Testis (tissue), 3 donors: Measurements from ENCODE around the gene RFC5. TPM values are rescaled to one million over a fixed set of nuclear protein-coding genes. Genes with fewer than 3 reads are reported as not detected.

Experiments used
- DNase-seq: peaks from one replicate; pipeline ENCODE4 v3.0.0-alpha.2; 2019
- H3K27ac ChIP-seq, 2 donors: fragments of 200-600 bp; sonication (generic); one replicate each; pipeline ENCODE4 v1.5.1; 2019
- H3K27me3 ChIP-seq: fragments of 200-600 bp; sonication (generic); one replicate; pipeline ENCODE4 v1.5.1; 2019
- H3K36me3 ChIP-seq: fragments of 200-600 bp; sonication (generic); one replicate; pipeline ENCODE4 v1.5.1; 2017; ENCODE audit warnings: low read depth; ENCODE audit errors: missing control alignments
- H3K4me1 ChIP-seq: fragments of 200-600 bp; sonication (generic); one replicate; pipeline ENCODE4 v1.5.1; 2019
- H3K4me3 ChIP-seq, 2 donors: fragments of 200-600 bp; sonication (generic); one replicate each; pipeline ENCODE4 v1.5.1; 2017 to 2019
- H3K9me3 ChIP-seq: fragments of 200-600 bp; sonication (generic); one replicate; pipeline ENCODE4 v1.5.1; 2017
- CTCF ChIP-seq, 3 experiments: fragments of 450-650 bp in 2 of 3; fragments of 200-600 bp in 1 of 3; sonication (generic) in 1 of 3; IDR thresholded peaks; one replicate each; pipeline ENCODE4 v1.5.1; 2016 to 2019; ENCODE audit warnings: antibody characterized with exemption in 3 of 3, mild to moderate bottlenecking in 2 of 3, moderate library complexity in 1 of 3
- POLR2A ChIP-seq: fragments of 450-650 bp; IDR thresholded peaks from one replicate; pipeline ENCODE4 v1.6.1; 2017; ENCODE audit warnings: antibody characterized with exemption, mild to moderate bottlenecking, moderate library complexity
- WGBS, 2 donors: methylation state at CpG; one replicate each; pipeline ENCODE4 v1.1.5; 2018; 5-methylcytosine and 5-hydroxymethylcytosine counted together
- intact Hi-C: fragments of 100-400 bp; cut with DNase I; formaldehyde crosslinking; loops from one replicate; pipeline ENCODE4 v1.15.1; 2023; ENCODE audit warnings: low total_unique reads
- polyA plus RNA-seq: library from polyadenylated mRNA; stranded (reverse); fragments of 350-450 nt; fragmentation: Illumina TruSeq; extraction: RNeasy Lipid Tissue Mini Kit (QIAGEN cat#74804); gene quantifications from one replicate; pipeline ENCODE4 v1.2.3, GENCODE V29; 2014; ENCODE audit warnings: low read depth, low replicate concordance; ENCODE audit not compliant: insufficient read depth
- total RNA-seq, 2 donors: library from RNA; depleted of rRNA; stranded (reverse); fragments of >200 nt; gene quantifications; one replicate each; pipeline ENCODE4 v1.2.3, GENCODE V29; 2016

RFC5 gene
- total and polyA plus RNA-seq, 3 donors from 2014 or later = 20.0 to 23.0 (median 20.9) TPM

DNA sequence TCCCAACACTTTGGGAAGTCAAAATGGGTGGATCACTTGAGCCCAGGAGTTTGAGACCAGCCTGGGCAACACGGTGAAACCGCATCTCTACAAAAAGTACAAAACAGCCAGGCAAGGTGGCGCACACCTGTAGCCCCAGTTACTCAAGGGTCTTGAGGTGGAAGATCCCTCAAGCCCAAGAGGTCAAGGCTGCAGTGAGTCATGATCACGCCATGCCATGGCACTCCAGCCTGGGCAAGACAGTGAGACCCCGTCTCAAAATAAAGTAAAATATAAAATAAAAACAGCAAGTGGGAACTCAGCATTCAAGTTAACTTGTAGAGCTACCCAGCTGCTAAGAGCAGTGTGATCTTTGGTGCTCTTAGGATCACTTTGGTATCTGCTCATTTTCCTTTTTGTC lies 12.7 kb downstream of the RFC5 start:
- no peaks in the 10 kb centered on the region for H3K36me3 ChIP-seq
- no peaks in the 10 kb centered on the region for H3K27me3 ChIP-seq
- H3K4me1 ChIP-seq = no peaks in the 10 kb centered on the region
- no peak for TF ChIP-seq CTCF (IDR thresholded peaks at IDR 0.05)
- no peak for TF ChIP-seq POLR2A
- H3K9me3 ChIP-seq = no peaks in the 10 kb centered on the region
- intact Hi-C loops = no loop called here
- H3K4me3 ChIP-seq = no peak overlapping the region
- no peak overlapping the region for H3K27ac ChIP-seq
- DNase-seq = no peak
- WGBS, 2 donors = 95 to 96% methylated on average over 5 of the region's 5 CpGs

DNA sequence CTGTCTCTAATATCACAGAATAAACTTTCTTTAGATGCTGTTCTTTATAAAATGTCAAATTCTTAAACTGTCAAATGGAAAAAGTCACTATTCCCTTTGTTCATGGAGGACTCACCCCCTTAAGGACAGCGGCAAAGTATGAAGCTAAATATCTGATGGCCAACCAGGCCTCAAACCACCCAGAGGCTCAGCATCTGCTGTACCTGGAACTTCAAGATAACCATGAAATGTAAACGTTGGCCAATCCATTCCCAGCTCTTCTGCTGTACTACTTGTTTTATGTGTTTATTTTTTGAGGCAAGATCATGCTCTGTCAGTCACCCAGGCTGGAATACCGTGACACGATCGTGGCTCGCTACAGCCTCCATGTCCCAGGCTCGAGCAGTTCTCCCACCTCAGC lies 15.7 kb downstream of the RFC5 start:
- no peaks in the 10 kb centered on the region for H3K36me3 ChIP-seq
- WGBS, 2 donors = 91 to 94% methylated on average over 7 of the region's 7 CpGs

GRCh38 chr12:118033323-118033722 lies 16.8 kb downstream of the RFC5 start:
- no peak overlapping the region for H3K27ac ChIP-seq
- intact Hi-C loops = no loop called here
- no peaks in the 10 kb centered on the region for H3K4me1 ChIP-seq
- TF ChIP-seq CTCF (IDR thresholded peaks at IDR 0.05) (no peak), POLR2A (no peak)
- WGBS, 2 donors = 86 to 98% methylated on average over 5 of the region's 5 CpGs
- no peaks in the 10 kb centered on the region for H3K36me3 ChIP-seq
- H3K9me3 ChIP-seq = no peaks in the 10 kb centered on the region
- H3K27me3 ChIP-seq = no peaks in the 10 kb centered on the region
- DNase-seq = no peak
- no peak overlapping the region for H3K4me3 ChIP-seq

More for the DNA sequence above, 15.7 kb downstream of the RFC5 start:
- Histone ChIP-seq H3K4me1 (no peaks in the 10 kb centered on the region), H3K4me3 (no peak overlapping the region), H3K27ac (no peak overlapping the region), H3K9me3 (no peaks in the 10 kb centered on the region), H3K27me3 (no peaks in the 10 kb centered on the region)
- DNase-seq = no peak
- intact Hi-C loops = no loop called here
- TF ChIP-seq CTCF (IDR thresholded peaks at IDR 0.05) = no peak
- no peak for TF ChIP-seq POLR2A

DNA sequence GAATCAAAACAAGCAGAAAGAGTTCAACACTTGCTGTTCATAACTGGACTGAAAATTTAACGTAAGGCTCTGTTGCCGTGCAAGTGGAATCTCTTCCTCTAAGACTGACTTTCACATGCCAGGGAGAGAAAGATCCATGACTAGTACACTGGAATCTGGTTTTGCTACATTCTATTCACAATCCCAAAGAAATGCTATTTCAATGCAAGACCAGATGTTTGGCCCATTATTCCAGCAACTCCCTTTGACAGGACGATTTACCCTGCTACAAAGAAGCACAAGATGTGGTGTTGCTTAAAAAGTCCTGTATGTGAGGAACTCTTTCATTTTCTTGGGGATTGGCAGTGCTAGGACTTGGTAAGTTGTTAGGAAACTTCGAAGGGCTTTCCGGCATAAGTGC lies 17.4 kb downstream of the RFC5 start:
- DNase-seq = no peak
- intact Hi-C loops = no loop called here
- no peaks in the 10 kb centered on the region for H3K36me3 ChIP-seq
- H3K4me3 ChIP-seq = no peak overlapping the region
- H3K4me1 ChIP-seq = no peaks in the 10 kb centered on the region
- no peak for TF ChIP-seq CTCF (IDR thresholded peaks at IDR 0.05)
- no peak for TF ChIP-seq POLR2A
- WGBS, 2 donors = 70 to 71% methylated on average over 5 of the region's 5 CpGs
- no peak overlapping the region for H3K27ac ChIP-seq
- no peaks in the 10 kb centered on the region for H3K27me3 ChIP-seq
- no peaks in the 10 kb centered on the region for H3K9me3 ChIP-seq

DNA sequence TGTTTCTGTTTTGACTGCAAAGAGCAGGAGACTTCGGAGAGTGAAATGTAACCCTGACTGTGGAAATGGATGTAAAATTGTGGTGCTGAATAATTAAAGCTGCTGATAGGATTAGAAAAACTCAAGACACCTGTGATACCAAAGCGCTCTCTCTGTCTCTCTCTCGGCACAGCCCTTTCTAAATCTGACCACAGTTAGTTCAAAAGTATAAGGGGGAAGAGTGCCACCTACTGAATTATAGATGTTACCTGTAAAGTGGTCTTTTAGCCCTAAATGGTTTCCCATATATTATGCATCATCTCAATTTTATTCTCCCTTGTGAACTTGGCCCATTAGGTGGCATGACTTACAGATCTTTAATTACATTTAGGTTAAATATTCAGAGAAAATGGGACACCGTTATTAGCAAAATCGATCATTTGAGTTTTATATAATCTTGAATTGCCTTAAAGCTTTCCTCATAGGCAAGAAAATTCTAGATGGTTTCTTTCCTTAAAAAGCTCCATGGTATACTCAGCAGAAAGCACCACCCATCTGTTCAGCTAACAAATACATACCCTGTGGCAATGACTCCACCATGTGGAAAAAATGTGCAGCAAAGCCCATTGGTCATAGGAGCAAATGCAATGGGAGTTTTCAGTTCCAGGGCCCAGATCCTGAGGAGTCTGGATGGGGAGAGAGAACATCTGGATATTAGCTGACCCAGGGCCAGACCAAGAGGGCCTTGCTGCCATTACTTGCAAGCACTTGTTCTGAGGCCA lies 18.1 kb downstream of the RFC5 start:
- Histone ChIP-seq H3K36me3 (no peaks in the 10 kb centered on the region), H3K9me3 (no peaks in the 10 kb centered on the region), H3K27me3 (no peaks in the 10 kb centered on the region), H3K4me1 (no peaks in the 10 kb centered on the region), H3K4me3 (no peak overlapping the region), H3K27ac (no peak overlapping the region)
- TF ChIP-seq CTCF (IDR thresholded peaks at IDR 0.05) (peak in 1 of 3 experiments; percentile 9), POLR2A (no peak)
- intact Hi-C loops = no loop called here
- WGBS, 2 donors = 88 to 92% methylated on average over 5 of the region's 5 CpGs
- peak; percentile 36 for DNase-seq
